K562 (cell line): ENCODE data around the gene WSCD1. TPM values are rescaled to one million over a fixed set of nuclear protein-coding genes. Genes with fewer than 3 reads are reported as not detected.

Source experiments
- U2AF1 ChIP-seq: fragments of 200-400 bp; formaldehyde crosslinking; optimal IDR thresholded peaks from 2 replicates; pipeline ENCODE3; 2017; ENCODE audit warnings: mild to moderate bottlenecking, low read depth, low read length, moderate library complexity
- ZNF717 ChIP-seq: fragments of 250-450 bp; sonication (Bioruptor Pico); IDR thresholded peaks from 2 replicates; pipeline ENCODE4 v1.5.0; 2021
- polyA plus RNA-seq, 8 experiments: library from polyadenylated mRNA; depleted of rRNA in 4 of 8; stranded (reverse) in 5 of 8; unstranded in 3 of 8; fragments of >200 nt; fragmentation: Nextera tagmentation in 2 of 8; fragmentation: Illumina TruSeq in 1 of 8; extraction: Ambion mirVana in 2 of 8; extraction: Trizol in 1 of 8; gene quantifications; 2 replicates each; pipeline versions ENCODE4 v1.2.1 to v1.2.3, GENCODE V29; 2011 to 2014; ENCODE audit warnings: inconsistent platforms in 1 of 8, missing spikeins in 1 of 8
- total RNA-seq, 7 experiments: library from RNA; depleted of rRNA in 6 of 7; stranded (reverse); fragments of >200 nt in 6 of 7; fragmentation: Illumina TruSeq in 2 of 7; extraction: Trizol in 2 of 7; gene quantifications; 2 replicates each; pipeline versions ENCODE4 v1.2.1 to v1.2.3, GENCODE V29; 2011 to 2021; ENCODE audit warnings: low replicate concordance in 1 of 7
- TF ChIP-seq, protein P1 (sequence below): fragments of 450-650 bp; IDR thresholded peaks from 2 replicates; pipeline ENCODE4 v1.6.1; 2016; ENCODE audit warnings: mild to moderate bottlenecking, moderate library complexity
- TF ChIP-seq, protein P2 (sequence below): sonication (generic); formaldehyde crosslinking; IDR thresholded peaks from 2 replicates; pipeline ENCODE4 v1.8.0; 2022; ENCODE audit warnings: mild to moderate bottlenecking, missing genetic modification reagents
- TF ChIP-seq, protein P3 (sequence below): fragments of 450-650 bp; formaldehyde crosslinking; IDR thresholded peaks from 2 replicates; pipeline ENCODE4 v1.4.0; 2020; ENCODE audit warnings: mild to moderate bottlenecking, moderate library complexity

The WSCD1 gene
- total and polyA plus RNA-seq, 9 of the 15 experiments (the other 6 are each of a cell fraction or from before 2014, with no cell fraction given), result not detected

DNA sequence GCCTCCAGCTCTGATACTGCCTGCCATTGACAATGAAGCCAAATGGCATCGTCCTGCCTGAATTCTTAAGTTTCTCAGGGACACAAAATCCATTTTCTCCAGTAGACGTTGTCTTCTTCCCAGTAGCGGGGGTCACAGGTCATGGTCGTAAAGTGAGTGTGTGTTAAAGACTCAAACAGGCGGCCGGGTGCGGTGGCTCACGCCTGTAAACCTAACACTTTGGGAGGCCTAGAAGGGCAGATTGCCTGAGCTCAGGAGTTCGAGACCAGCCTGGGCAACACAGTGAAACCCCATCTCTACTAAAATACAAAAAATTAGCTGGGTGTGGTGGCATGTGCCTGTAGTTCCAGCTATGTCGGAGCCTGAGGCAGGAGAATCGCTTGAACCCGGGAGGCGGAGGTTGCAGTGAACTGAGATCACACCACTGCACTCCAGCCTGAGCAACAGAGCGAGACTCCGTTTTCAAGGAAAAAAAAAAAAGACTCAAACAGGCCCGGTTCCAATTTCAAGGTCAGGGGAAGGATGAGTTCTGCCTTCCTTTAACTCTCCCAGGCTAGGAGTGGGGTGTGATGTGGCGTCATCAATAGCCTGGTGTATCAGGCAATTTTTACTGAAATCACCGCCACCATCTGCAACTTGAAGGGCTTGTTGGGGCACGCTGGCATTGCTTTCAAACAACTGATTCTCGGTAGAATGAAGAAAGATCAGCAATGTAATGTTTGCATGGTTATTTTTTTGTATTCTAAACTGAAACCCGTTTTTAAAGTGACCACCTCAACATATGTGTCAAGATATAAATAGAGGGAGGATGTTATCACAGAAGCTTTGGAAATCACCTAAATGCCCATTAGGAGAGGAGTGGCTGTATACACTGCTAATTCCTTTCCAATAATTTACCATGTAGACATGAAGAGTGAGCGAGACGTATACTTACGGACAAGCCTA is 91.0 kb downstream of the WSCD1 start (continued):
- TF ChIP-seq, protein P1, sequence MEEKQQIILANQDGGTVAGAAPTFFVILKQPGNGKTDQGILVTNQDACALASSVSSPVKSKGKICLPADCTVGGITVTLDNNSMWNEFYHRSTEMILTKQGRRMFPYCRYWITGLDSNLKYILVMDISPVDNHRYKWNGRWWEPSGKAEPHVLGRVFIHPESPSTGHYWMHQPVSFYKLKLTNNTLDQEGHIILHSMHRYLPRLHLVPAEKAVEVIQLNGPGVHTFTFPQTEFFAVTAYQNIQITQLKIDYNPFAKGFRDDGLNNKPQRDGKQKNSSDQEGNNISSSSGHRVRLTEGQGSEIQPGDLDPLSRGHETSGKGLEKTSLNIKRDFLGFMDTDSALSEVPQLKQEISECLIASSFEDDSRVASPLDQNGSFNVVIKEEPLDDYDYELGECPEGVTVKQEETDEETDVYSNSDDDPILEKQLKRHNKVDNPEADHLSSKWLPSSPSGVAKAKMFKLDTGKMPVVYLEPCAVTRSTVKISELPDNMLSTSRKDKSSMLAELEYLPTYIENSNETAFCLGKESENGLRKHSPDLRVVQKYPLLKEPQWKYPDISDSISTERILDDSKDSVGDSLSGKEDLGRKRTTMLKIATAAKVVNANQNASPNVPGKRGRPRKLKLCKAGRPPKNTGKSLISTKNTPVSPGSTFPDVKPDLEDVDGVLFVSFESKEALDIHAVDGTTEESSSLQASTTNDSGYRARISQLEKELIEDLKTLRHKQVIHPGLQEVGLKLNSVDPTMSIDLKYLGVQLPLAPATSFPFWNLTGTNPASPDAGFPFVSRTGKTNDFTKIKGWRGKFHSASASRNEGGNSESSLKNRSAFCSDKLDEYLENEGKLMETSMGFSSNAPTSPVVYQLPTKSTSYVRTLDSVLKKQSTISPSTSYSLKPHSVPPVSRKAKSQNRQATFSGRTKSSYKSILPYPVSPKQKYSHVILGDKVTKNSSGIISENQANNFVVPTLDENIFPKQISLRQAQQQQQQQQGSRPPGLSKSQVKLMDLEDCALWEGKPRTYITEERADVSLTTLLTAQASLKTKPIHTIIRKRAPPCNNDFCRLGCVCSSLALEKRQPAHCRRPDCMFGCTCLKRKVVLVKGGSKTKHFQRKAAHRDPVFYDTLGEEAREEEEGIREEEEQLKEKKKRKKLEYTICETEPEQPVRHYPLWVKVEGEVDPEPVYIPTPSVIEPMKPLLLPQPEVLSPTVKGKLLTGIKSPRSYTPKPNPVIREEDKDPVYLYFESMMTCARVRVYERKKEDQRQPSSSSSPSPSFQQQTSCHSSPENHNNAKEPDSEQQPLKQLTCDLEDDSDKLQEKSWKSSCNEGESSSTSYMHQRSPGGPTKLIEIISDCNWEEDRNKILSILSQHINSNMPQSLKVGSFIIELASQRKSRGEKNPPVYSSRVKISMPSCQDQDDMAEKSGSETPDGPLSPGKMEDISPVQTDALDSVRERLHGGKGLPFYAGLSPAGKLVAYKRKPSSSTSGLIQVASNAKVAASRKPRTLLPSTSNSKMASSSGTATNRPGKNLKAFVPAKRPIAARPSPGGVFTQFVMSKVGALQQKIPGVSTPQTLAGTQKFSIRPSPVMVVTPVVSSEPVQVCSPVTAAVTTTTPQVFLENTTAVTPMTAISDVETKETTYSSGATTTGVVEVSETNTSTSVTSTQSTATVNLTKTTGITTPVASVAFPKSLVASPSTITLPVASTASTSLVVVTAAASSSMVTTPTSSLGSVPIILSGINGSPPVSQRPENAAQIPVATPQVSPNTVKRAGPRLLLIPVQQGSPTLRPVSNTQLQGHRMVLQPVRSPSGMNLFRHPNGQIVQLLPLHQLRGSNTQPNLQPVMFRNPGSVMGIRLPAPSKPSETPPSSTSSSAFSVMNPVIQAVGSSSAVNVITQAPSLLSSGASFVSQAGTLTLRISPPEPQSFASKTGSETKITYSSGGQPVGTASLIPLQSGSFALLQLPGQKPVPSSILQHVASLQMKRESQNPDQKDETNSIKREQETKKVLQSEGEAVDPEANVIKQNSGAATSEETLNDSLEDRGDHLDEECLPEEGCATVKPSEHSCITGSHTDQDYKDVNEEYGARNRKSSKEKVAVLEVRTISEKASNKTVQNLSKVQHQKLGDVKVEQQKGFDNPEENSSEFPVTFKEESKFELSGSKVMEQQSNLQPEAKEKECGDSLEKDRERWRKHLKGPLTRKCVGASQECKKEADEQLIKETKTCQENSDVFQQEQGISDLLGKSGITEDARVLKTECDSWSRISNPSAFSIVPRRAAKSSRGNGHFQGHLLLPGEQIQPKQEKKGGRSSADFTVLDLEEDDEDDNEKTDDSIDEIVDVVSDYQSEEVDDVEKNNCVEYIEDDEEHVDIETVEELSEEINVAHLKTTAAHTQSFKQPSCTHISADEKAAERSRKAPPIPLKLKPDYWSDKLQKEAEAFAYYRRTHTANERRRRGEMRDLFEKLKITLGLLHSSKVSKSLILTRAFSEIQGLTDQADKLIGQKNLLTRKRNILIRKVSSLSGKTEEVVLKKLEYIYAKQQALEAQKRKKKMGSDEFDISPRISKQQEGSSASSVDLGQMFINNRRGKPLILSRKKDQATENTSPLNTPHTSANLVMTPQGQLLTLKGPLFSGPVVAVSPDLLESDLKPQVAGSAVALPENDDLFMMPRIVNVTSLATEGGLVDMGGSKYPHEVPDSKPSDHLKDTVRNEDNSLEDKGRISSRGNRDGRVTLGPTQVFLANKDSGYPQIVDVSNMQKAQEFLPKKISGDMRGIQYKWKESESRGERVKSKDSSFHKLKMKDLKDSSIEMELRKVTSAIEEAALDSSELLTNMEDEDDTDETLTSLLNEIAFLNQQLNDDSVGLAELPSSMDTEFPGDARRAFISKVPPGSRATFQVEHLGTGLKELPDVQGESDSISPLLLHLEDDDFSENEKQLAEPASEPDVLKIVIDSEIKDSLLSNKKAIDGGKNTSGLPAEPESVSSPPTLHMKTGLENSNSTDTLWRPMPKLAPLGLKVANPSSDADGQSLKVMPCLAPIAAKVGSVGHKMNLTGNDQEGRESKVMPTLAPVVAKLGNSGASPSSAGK, result no peak
- TF ChIP-seq ZNF717, result no peak
- TF ChIP-seq, protein P2, sequence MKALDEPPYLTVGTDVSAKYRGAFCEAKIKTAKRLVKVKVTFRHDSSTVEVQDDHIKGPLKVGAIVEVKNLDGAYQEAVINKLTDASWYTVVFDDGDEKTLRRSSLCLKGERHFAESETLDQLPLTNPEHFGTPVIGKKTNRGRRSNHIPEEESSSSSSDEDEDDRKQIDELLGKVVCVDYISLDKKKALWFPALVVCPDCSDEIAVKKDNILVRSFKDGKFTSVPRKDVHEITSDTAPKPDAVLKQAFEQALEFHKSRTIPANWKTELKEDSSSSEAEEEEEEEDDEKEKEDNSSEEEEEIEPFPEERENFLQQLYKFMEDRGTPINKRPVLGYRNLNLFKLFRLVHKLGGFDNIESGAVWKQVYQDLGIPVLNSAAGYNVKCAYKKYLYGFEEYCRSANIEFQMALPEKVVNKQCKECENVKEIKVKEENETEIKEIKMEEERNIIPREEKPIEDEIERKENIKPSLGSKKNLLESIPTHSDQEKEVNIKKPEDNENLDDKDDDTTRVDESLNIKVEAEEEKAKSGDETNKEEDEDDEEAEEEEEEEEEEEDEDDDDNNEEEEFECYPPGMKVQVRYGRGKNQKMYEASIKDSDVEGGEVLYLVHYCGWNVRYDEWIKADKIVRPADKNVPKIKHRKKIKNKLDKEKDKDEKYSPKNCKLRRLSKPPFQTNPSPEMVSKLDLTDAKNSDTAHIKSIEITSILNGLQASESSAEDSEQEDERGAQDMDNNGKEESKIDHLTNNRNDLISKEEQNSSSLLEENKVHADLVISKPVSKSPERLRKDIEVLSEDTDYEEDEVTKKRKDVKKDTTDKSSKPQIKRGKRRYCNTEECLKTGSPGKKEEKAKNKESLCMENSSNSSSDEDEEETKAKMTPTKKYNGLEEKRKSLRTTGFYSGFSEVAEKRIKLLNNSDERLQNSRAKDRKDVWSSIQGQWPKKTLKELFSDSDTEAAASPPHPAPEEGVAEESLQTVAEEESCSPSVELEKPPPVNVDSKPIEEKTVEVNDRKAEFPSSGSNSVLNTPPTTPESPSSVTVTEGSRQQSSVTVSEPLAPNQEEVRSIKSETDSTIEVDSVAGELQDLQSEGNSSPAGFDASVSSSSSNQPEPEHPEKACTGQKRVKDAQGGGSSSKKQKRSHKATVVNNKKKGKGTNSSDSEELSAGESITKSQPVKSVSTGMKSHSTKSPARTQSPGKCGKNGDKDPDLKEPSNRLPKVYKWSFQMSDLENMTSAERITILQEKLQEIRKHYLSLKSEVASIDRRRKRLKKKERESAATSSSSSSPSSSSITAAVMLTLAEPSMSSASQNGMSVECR (CRISPR knock-in tag), result no peak
- TF ChIP-seq, protein P3, sequence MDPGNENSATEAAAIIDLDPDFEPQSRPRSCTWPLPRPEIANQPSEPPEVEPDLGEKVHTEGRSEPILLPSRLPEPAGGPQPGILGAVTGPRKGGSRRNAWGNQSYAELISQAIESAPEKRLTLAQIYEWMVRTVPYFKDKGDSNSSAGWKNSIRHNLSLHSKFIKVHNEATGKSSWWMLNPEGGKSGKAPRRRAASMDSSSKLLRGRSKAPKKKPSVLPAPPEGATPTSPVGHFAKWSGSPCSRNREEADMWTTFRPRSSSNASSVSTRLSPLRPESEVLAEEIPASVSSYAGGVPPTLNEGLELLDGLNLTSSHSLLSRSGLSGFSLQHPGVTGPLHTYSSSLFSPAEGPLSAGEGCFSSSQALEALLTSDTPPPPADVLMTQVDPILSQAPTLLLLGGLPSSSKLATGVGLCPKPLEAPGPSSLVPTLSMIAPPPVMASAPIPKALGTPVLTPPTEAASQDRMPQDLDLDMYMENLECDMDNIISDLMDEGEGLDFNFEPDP (CRISPR knock-in tag), result no peak
- TF ChIP-seq U2AF1, result no peak
- TF ChIP-seq, all 486 proteins: peak for 0
